Heart left ventricle (tissue), 16 donors: ENCODE results near the gene JDP2. TPM values are rescaled to one million over a fixed set of nuclear protein-coding genes. Genes with fewer than 3 reads are reported as not detected.

Source experiments
- ATAC-seq, 4 donors: fragments of 200-7000 bp; cut with Tn5 transposase; one replicate each; pipeline ENCODE4 v1.9.1; 2020 to 2022; ENCODE audit warnings: moderate library complexity in 4 of 4, mild to moderate bottlenecking in 3 of 4, moderate number of reproducible peaks in 1 of 4
- DNase-seq, 5 donors: peaks; one replicate each; pipeline ENCODE4 v3.0.0-alpha.2; 2020
- H3K27ac ChIP-seq, 12 donors: fragments of 200-600 bp; sonication (generic) in 4 of 12; one replicate each; pipeline versions ENCODE4 v1.5.0 to v1.8.0; 2016 to 2022; ENCODE audit warnings: mild to moderate bottlenecking in 2 of 12
- H3K27me3 ChIP-seq, 9 donors: fragments of 200-600 bp; sonication (generic) in 2 of 9; one replicate each; pipeline versions ENCODE4 v1.5.1 to v1.8.0; 2016 to 2022; ENCODE audit warnings: mild to moderate bottlenecking in 3 of 9
- H3K36me3 ChIP-seq, 9 donors: fragments of 200-600 bp; sonication (generic) in 2 of 9; one replicate each; pipeline versions ENCODE4 v1.5.0 to v1.8.0; 2018 to 2022; ENCODE audit warnings: mild to moderate bottlenecking in 2 of 9
- H3K4me1 ChIP-seq, 12 donors: fragments of 200-600 bp; sonication (generic) in 4 of 12; one replicate each; pipeline versions ENCODE4 v1.5.0 to v1.8.0; 2016 to 2022; ENCODE audit warnings: mild to moderate bottlenecking in 3 of 12
- H3K4me3 ChIP-seq, 12 donors: fragments of 200-600 bp; sonication (generic) in 4 of 12; one replicate each; pipeline versions ENCODE4 v1.5.0 to v1.8.0; 2017 to 2022; ENCODE audit warnings: mild to moderate bottlenecking in 9 of 12, moderate library complexity in 4 of 12
- H3K9me3 ChIP-seq, 12 donors: fragments of 200-600 bp; sonication (generic) in 4 of 12; one replicate each; pipeline versions ENCODE4 v1.5.0 to v1.8.0; 2016 to 2022; ENCODE audit warnings: mild to moderate bottlenecking in 1 of 12
- POLR2A ChIP-seq, 2 donors: fragments of 450-650 bp; IDR thresholded peaks; one replicate each; pipeline ENCODE4 v1.6.1; 2017; ENCODE audit warnings: antibody characterized with exemption in 2 of 2, mild to moderate bottlenecking in 2 of 2, moderate library complexity in 2 of 2
- WGBS, 4 donors: extraction: QIAGEN DNeasy Blood & Tissue Kit in 2 of 4; methylation state at CpG; one replicate each; pipeline versions ENCODE4 v1.1.5 to v1.1.7; 2013 to 2018; 5-methylcytosine and 5-hydroxymethylcytosine counted together
- intact Hi-C, 10 donors: fragments of 100-400 bp; cut with DNase I; formaldehyde crosslinking; loops; one replicate each; pipeline versions ENCODE4 v1.11.1 to v1.14.2; 2022
- polyA plus RNA-seq, 2 donors: library from polyadenylated mRNA; stranded (reverse); fragments of 200-250 nt; gene quantifications; one replicate each; pipeline ENCODE4 v1.2.3, GENCODE V29; 2013
- total RNA-seq, 9 donors: library from RNA; depleted of rRNA in 2 of 9; stranded (reverse); fragments of >200 nt in 2 of 9; fragmentation: NEBNext Ultra II Directional in 3 of 9; extraction: Animal tissue kit (Norgen Biotek cat#: 25700) in 3 of 9; gene quantifications; one replicate each; pipeline versions ENCODE4 v1.1.0 to v1.2.4, GENCODE V29; 2016 to 2023
- TF ChIP-seq, protein P1 (sequence below), 12 donors: fragments of 200-600 bp; sonication (generic) in 4 of 12; IDR thresholded peaks; one replicate each; pipeline versions ENCODE4 v1.5.0 to v1.8.0; 2018 to 2022; ENCODE audit warnings: antibody characterized with exemption in 12 of 12, mild to moderate bottlenecking in 5 of 12
- donor health status: ischemic (EF 13 %, LVEDD 7.1; RV severe dilation, severe dysfunction).
- donor health status: healthy with polysubstance abuse.
- donor health status: DM: no; HTN: yes; CAD: no.
- donor health status: DM: no; HTN: no; CAD: no.
- donor health status: ischemic (EF 25% LVEDD 6.9; RV normal size, moderate dysfunction).
- donor health status: ischemic (EF 25% LVEDD 5.7; RV mildly dilated, moderate dysfunction).
- donor health status: healthy.
- donor health status: DM: yes; HTN: yes; CAD: no.
- donor health status: ischemic (EF 35%, LVEDD 5.7; RV mildly dilated, moderate dysfunction).
- donor health status: nonischemic (EF 11% LVEDD 7.7; RV severe dilation, severe dysfunction).
- donor health status: DM: yes; HTN: yes; CAD: no.
- donor health status: PGD.
- donor health status: ischemic (EF 29% LVEDD 5.4; RV normal size, mild dysfunction).
- donor health status: nonischemic (EF 23%, LVEDD 6.1; RV moderate dilation, normal function).

Gene JDP2
- total and polyA plus RNA-seq, 11 donors = 12.2 to 72.6 (median 28.1) TPM

DNA sequence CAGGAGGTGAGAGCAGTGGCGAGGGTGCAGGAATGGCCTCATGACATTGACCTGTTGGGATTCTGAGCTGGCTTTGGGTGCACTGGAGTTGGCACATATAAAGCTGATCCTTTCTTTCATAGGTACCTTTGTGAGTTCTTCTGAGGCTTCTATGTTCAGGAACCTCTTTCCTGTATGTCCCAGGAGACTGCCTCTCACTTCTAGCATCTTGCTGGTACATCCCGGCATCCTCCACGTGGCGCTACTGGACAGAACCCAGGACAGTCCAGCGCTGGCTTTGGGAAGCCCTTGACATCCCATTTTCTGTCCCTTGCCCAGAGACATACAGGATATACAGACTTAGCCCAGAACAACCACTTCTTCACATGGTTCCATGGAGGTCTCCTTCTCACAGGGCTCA is 50.1 kb downstream of the JDP2 start:
- peak in 1 of 4 donors; percentile 10 for ATAC-seq
- WGBS, 4 donors = 79 to 91% (median 87%) methylated on average over 5 of the region's 5 CpGs

DNA sequence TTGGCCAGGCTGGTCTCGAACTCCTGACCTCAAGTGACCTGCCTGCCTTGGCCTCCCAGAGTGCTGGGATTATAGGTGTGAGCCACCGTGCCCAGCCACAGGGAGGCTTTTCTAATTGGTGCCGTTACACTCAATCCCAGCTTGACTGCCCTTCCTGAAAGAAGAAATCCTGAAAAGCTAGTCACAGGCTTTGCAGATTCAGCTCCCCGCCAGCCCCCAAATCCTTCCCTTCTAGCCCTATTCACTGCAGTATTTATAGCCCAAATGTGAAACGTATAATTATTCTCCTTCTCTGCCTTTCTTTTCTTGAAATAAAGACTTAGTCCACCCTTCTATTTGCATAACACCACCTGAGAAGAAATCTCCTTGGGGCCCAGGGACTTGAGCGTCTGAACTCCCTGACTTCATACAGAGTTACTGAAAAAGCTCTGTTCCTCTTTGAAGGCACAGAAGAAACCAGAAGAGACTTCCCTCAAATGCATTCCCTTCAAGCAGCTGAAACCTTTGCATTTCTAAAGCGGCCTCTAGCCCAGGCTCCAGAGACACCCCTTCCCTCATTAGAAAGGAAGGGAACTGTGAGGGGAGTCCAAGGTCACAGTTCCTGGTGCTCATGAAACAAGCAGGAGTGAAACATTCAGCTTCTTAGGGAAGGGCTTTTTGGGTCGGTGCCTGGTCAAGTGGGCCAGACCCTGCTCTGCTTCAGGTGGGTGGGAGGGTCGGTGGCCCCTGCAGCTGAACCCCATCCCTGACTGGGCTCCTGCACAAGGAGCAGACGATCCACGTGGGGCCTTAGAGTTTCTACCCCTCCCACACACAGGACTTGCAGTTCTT is 52.2 kb downstream of the JDP2 start:
- Histone ChIP-seq H3K4me1 (no peaks in the 10 kb centered on the region), H3K4me3 (no peak overlapping the region), H3K27ac (no peak overlapping the region), H3K27me3 (no peaks in the 10 kb centered on the region), H3K36me3 (peaks cover 0 to 16% (median 6%) of the 10 kb centered on the region in 9 donors), H3K9me3 (no peaks in the 10 kb centered on the region)
- 53 to 64% (median 58%) methylated on average over 11 of the region's 11 CpGs for WGBS, 4 donors
- ATAC-seq = no peak
- no peak for DNase-seq
- TF ChIP-seq, protein P1, sequence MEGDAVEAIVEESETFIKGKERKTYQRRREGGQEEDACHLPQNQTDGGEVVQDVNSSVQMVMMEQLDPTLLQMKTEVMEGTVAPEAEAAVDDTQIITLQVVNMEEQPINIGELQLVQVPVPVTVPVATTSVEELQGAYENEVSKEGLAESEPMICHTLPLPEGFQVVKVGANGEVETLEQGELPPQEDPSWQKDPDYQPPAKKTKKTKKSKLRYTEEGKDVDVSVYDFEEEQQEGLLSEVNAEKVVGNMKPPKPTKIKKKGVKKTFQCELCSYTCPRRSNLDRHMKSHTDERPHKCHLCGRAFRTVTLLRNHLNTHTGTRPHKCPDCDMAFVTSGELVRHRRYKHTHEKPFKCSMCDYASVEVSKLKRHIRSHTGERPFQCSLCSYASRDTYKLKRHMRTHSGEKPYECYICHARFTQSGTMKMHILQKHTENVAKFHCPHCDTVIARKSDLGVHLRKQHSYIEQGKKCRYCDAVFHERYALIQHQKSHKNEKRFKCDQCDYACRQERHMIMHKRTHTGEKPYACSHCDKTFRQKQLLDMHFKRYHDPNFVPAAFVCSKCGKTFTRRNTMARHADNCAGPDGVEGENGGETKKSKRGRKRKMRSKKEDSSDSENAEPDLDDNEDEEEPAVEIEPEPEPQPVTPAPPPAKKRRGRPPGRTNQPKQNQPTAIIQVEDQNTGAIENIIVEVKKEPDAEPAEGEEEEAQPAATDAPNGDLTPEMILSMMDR (IDR thresholded peaks at IDR 0.05) = no peak
- TF ChIP-seq POLR2A (IDR thresholded peaks at IDR 0.05) = no peak
- intact Hi-C loops = loop anchor here in 5 of 10 donors (5.0 to 10.0 kb wide), 3 partner anchors 43 to 345 kb away; no protein-coding TSS in a partner anchor

More for the DNA sequence above, 50.1 kb downstream of the JDP2 start:
- DNase-seq = no peak
- Histone ChIP-seq H3K9me3 (no peaks in the 10 kb centered on the region), H3K27ac (no peak overlapping the region), H3K27me3 (no peaks in the 10 kb centered on the region), H3K36me3 (peaks cover 0 to 35% (median 20%) of the 10 kb centered on the region in 9 donors), H3K4me3 (no peak overlapping the region), H3K4me1 (no peaks in the 10 kb centered on the region)
- TF ChIP-seq POLR2A (IDR thresholded peaks at IDR 0.05) = no peak
- TF ChIP-seq, protein P1 (IDR thresholded peaks at IDR 0.05) = no peak
- intact Hi-C loops = loop anchor here in 1 of 10 donors (5.0 kb wide), 1 partner anchor 41 kb away; no protein-coding TSS in a partner anchor

DNA sequence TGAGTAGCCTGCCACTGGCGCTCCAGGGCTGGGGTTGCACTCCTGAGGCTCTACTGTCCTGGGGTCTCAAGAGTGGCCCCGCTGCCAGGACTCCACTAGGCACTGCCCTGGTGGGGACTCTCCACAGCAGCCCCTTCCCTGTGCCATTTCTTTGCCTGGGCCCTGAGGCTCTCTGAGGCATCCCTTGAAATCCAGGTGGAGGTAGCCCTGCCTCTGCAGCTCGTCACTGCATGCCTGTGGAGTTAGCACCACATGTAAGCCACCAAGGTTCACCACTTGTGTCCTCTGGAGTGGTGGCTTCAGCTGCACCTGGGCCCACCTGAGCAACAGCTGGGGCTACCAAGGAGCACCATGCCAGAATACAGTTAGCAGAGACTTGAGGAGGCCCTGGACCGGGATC is 54.5 kb downstream of the JDP2 start:
- Histone ChIP-seq H3K27ac (no peak overlapping the region), H3K36me3 (no peaks in the 10 kb centered on the region), H3K4me3 (no peak overlapping the region), H3K9me3 (no peaks in the 10 kb centered on the region), H3K4me1 (no peaks in the 10 kb centered on the region), H3K27me3 (no peaks in the 10 kb centered on the region)
- TF ChIP-seq, protein P1 (IDR thresholded peaks at IDR 0.05) = no peak
- no peak for TF ChIP-seq POLR2A (IDR thresholded peaks at IDR 0.05)
- intact Hi-C loops = loop anchor here in 4 of 10 donors (10.0 kb wide), 2 partner anchors 48 to 348 kb away; no protein-coding TSS in a partner anchor
- ATAC-seq = no peak
- WGBS, 4 donors = 94 to 99% (median 96%) methylated on average over 2 to 4 of the region's 4 CpGs
- no peak for DNase-seq

- Histone ChIP-seq H3K4me1 (peaks cover 0 to 4% (median 0%) of the 10 kb centered on the region in 12 donors), H3K9me3 (no peaks in the 10 kb centered on the region), H3K4me3 (no peak overlapping the region), H3K27ac (no peak overlapping the region), H3K36me3 (no peaks in the 10 kb centered on the region), H3K27me3 (no peaks in the 10 kb centered on the region)
- intact Hi-C loops = loop anchor here in 9 of 10 donors (5.0 to 10.0 kb wide), 6 partner anchors 50 to 353 kb away; partner anchors contain the start of gene JDP2 (in 1 of the 9)
- WGBS, 4 donors = 55 to 67% (median 60%) methylated on average over 4 of the region's 4 CpGs
- TF ChIP-seq POLR2A (IDR thresholded peaks at IDR 0.05) = no peak
- TF ChIP-seq, protein P1 (IDR thresholded peaks at IDR 0.05) = no peak
- DNase-seq (no peak), ATAC-seq (no peak)
Measured at GRCh38 chr14:75484711-75485429, 57.0 kb downstream of the JDP2 start.
